Measurements from ENCODE around the gene ZCCHC24. TPM values are rescaled to one million over a fixed set of nuclear protein-coding genes. Genes with fewer than 3 reads are reported as not detected.

ZCCHC24 gene
- total RNA-seq, 1 experiment from 2014 or later, result 9.2 TPM

DNA sequence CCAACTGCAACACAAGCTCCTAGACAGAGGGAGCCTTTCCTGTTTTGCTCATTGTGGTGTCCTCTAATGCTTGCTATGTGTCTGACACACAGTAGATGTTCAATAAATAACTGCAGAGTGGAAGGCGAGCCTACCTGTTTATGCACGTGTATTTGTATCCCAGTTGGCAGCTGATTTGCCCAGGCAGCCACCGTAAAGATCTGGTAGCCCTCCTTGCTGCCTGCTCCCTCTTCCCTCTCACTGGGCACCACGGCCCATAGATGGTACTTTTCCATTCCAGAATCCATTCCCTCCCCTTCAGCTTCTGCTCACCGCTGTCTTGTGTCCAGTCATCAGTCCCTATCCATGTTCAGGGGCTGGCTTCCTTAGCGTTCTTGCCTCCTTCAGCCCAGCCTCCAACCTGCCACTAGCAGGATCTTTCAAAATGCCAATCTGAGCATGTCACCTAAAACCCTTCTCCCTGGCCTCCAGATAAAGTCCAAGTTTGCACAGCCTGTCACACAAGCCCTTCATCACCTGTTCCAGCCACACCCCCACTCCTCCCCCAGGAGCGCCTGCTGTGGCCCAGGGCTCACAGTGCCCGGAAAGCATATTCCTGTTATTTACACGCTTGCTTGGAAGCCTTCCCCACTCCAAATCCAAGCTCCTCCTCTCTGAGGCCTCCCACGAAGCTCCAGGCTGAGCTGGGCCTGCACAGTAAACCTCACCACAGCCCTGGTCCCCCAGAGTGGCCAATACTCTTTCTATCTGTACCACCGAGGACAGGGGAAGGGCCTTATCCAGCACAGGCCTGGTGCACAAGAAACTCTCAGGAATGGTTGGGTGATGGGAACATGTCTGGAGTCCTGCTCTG is 21.0 kb downstream of the ZCCHC24 start:
- H3K9me3 ChIP-seq (replicated peaks), result no peaks in the 10 kb centered on the region
- H3K4me3 ChIP-seq, result no peak overlapping the region
- peaks cover 19% of the 10 kb centered on the region for H3K36me3 ChIP-seq
- peaks cover 40% of the 10 kb centered on the region for H3K4me1 ChIP-seq (replicated peaks)
- no peak overlapping the region for H3K27ac ChIP-seq
- H3K27me3 ChIP-seq (replicated peaks), result no peaks in the 10 kb centered on the region
- peak; percentile 68 to 77 for DNase-seq (ENCODE audit: low read depth in 1 of 2, low spot score in 2 of 2)

DNA sequence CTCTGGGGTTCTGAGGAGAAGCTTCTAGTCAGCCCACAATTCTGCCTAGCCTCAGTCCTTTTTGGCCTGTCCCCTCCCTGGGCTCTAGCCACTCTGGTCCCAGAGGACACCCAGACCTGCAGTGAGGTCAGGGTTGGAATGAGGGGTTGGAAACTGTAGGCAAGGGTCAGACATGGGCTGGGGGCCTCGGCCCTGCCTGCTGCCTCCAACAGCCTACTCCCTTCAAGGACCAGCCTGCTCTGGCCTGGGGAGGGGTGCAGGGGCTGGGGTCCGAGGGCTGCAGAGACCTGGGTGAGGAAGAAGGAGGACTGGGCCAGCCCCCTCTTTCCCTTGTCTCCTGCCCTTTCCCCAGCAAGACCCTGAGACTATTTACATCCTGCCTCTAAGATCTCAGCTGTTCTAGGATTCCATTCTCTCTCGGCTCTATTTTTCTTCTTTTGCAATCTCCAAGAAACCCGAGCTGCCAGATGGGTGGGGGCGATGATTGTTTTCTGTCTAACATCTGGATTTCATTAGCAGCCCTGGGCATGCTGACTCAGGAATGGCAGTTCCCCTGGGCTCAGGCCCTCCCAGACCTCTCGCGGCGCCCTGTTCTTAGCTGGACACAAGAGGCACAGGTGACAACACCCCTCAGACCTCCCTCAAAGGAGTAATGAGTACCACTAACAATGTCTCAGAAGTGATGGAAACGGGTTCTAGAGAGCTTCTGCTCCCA is 23.1 kb downstream of the ZCCHC24 start:
- peaks cover 40% of the 10 kb centered on the region for H3K4me1 ChIP-seq (replicated peaks)
- H3K4me3 ChIP-seq, result no peak overlapping the region

DNA sequence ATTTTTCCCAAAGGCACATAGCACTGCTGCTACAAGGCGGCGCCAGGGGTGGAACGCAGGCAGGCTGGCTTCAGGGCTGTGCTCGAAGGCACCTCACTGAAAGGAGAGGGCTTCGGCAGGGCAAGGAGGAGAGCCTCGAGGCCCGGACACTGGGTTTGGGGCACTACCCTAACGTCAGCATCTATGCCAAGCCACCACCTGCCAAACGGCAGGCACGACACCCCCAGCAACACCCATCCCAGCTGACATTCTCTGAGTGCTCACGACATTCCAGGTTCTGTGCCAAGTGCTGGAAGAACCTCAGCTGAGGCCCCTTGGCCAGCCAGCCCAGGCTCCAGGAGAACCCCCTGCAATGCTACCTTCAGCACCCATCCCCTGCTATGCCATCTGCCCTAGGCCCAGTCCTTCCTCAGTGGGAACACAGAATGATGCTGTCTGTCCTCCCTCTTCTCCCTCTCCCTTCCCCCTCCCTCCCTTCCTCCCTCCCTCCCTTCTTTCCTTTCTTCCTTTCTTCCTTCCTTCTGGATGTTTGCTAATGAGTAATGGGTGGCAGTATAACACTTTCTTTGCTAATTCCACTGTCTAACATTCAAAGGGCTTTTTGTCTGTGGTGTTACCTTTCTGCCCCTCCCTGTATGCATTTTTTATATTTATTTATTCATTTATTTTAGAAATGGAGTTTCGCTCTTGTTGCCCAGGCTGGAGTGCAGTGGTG is 24.3 kb downstream of the ZCCHC24 start:
- Histone ChIP-seq H3K9me3 (replicated peaks) (no peaks in the 10 kb centered on the region), H3K4me1 (replicated peaks) (peaks cover 40% of the 10 kb centered on the region), H3K4me3 (no peak overlapping the region), H3K36me3 (peaks cover 45% of the 10 kb centered on the region), H3K27ac (no peak overlapping the region), H3K27me3 (replicated peaks) (no peaks in the 10 kb centered on the region)
- DNase-seq (ENCODE audit: low read depth in 1 of 2, low spot score in 2 of 2), result no peak

More for the DNA sequence above, 23.1 kb downstream of the ZCCHC24 start:
- H3K9me3 ChIP-seq (replicated peaks), result no peaks in the 10 kb centered on the region
- H3K27me3 ChIP-seq (replicated peaks), result no peaks in the 10 kb centered on the region
- peaks cover 33% of the 10 kb centered on the region for H3K36me3 ChIP-seq
- peak overlapping the region; percentile 50 for H3K27ac ChIP-seq
- DNase-seq (ENCODE audit: low read depth in 1 of 2, low spot score in 2 of 2), result peak; percentile 88 to 90

DNA sequence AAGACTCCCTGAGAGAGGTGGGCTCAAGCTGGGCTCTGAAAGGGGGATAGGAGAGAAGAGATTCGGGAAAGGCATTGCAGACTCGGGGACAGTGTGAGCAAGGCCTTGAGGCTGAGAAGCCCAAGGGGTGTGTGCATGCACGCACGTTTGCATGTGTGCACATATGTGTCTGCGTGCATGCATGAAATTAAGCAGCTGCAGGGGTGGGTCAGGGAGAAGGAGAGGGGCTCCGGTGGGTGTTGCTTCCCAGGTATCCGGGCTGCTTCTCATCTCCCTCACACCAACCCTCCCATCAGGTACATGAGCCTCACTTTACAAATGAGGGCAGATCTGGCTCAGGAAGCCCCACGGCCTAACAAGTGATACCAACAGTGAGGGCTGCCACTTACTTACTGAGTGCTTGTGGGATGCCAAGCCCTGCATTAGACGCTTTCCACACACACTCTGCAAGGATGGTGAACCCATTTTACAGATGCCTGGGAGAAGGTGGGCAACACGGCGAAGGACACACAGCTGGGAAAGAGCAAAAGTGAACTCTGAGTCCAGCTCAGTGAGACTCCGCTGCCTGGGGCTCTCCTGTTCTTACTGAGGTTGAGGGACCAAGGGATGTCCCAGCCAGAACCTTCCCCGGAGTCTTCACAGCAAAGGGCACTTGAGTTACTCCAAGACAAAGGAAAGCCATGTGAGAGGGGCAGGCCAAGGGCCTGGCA is 26.4 kb downstream of the ZCCHC24 start:
- H3K36me3 ChIP-seq, result peaks cover 44% of the 10 kb centered on the region
- H3K27ac ChIP-seq, result no peak overlapping the region
- H3K27me3 ChIP-seq (replicated peaks), result no peaks in the 10 kb centered on the region
- H3K4me3 ChIP-seq, result no peak overlapping the region
- no peak for DNase-seq (ENCODE audit: low read depth in 1 of 2, low spot score in 2 of 2)
- peaks cover 26% of the 10 kb centered on the region for H3K4me1 ChIP-seq (replicated peaks)
- no peaks in the 10 kb centered on the region for H3K9me3 ChIP-seq (replicated peaks)

DNA sequence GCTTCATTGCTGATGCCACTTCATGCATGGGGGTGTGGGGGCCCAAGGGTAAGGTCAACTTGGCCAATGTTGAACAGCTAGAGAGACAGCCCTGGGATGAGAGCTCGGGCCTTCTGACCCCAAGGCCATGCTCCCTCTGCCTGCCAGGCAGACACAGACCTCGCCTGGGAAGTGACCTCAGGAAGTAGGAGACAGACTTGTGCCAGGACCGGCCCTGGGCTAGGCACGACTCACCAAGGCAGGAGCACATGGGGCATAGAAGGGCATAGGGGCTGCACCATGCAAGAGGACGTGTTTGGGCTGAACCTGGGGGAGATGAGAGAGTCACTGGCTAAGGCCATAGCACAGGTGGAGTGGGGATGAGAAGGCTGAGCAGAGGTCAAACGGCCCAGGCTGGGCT is 27.1 kb downstream of the ZCCHC24 start:
- no peak overlapping the region for H3K27ac ChIP-seq
- H3K36me3 ChIP-seq, result peaks cover 49% of the 10 kb centered on the region
- no peaks in the 10 kb centered on the region for H3K27me3 ChIP-seq (replicated peaks)
- no peak for DNase-seq (ENCODE audit: low read depth in 1 of 2, low spot score in 2 of 2)
- H3K4me1 ChIP-seq (replicated peaks), result peaks cover 32% of the 10 kb centered on the region
- no peaks in the 10 kb centered on the region for H3K9me3 ChIP-seq (replicated peaks)
- H3K4me3 ChIP-seq, result no peak overlapping the region

DNA sequence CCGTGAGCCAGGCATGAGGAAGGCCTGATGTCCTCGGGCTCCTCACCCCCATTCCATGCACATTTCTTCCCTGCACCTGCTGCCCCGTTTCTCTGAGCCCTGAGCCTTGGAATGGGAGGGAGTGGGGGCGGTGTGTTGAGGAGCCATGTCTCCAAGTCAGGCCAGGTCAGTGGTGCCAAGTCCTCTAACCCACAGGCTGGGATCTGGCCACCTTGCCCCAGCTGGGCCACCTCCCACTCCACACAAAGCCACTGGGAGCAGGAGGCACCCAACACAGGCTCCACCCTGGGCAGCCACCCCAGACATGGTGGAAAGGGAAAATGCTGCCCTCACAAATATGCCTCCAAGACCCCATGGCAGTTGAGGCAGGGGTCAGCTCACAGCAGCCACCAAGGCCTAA is 27.7 kb downstream of the ZCCHC24 start:
- DNase-seq (ENCODE audit: low read depth in 1 of 2, low spot score in 2 of 2), result no peak
- Histone ChIP-seq H3K4me1 (replicated peaks) (peaks cover 33% of the 10 kb centered on the region), H3K4me3 (no peak overlapping the region), H3K27ac (no peak overlapping the region), H3K36me3 (peaks cover 49% of the 10 kb centered on the region), H3K27me3 (replicated peaks) (no peaks in the 10 kb centered on the region), H3K9me3 (replicated peaks) (no peaks in the 10 kb centered on the region)

DNA sequence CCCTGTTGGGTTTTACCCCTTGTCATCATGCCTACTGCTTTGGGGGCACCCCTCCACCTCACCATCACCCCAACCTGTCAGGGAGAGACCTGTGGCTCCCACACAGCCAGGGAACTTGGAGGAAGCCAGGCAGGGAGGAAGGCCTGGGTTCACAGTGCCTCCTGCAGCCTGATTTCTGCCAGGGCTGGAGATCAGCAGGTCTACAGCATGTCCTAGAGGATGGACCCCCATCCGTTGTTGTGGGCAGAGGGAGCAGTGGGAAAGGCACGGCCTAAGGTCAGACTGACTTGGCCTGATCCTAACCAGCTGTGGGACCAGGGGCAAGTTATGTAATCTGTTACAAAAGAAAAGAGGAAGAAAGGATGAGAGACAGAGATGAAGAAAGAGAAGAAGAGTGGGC is 28.2 kb downstream of the ZCCHC24 start:
- Histone ChIP-seq H3K4me3 (no peak overlapping the region), H3K9me3 (replicated peaks) (no peaks in the 10 kb centered on the region), H3K4me1 (replicated peaks) (peaks cover 29% of the 10 kb centered on the region), H3K27me3 (replicated peaks) (no peaks in the 10 kb centered on the region), H3K27ac (no peak overlapping the region), H3K36me3 (peaks cover 51% of the 10 kb centered on the region)
- no peak for DNase-seq (ENCODE audit: low read depth in 1 of 2, low spot score in 2 of 2)

DNA sequence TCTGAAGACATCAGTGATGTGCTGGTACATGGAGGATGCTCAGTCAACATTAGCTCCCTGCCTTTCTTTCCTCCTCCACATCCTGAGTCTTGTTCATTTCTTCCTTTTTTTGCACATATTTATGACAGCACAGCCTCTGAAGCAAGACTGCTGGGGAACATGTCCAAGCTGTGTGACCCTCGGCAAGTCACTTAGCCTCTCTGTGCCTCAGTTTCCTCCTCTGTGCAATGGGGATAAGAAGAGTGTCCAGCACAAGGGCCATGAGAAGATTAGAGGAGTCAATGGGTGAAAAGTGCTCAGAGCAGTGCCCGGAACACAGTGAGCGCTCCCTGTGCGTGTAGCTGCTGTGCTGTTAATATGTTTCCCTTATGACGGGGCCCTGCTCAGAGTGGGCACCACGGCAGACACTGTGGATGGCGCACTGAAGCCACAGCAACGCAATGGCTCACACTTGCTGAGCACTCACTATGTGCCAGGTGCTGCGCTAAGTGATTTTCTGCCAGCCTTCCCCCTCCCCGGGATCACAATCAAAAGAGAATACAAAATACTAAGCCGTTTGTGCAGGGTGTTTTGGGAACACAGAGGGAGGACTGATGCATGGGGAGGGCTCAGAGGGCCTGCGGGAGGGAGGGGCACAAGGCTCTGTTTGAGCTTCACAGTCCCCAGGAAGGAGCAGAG is 28.7 kb downstream of the ZCCHC24 start:
- DNase-seq (ENCODE audit: low read depth in 1 of 2, low spot score in 2 of 2), result no peak
- no peak overlapping the region for H3K4me3 ChIP-seq
- H3K4me1 ChIP-seq (replicated peaks), result peaks cover 23% of the 10 kb centered on the region
- no peak overlapping the region for H3K27ac ChIP-seq
- no peaks in the 10 kb centered on the region for H3K27me3 ChIP-seq (replicated peaks)
- no peaks in the 10 kb centered on the region for H3K9me3 ChIP-seq (replicated peaks)
- H3K36me3 ChIP-seq, result peaks cover 52% of the 10 kb centered on the region

DNA sequence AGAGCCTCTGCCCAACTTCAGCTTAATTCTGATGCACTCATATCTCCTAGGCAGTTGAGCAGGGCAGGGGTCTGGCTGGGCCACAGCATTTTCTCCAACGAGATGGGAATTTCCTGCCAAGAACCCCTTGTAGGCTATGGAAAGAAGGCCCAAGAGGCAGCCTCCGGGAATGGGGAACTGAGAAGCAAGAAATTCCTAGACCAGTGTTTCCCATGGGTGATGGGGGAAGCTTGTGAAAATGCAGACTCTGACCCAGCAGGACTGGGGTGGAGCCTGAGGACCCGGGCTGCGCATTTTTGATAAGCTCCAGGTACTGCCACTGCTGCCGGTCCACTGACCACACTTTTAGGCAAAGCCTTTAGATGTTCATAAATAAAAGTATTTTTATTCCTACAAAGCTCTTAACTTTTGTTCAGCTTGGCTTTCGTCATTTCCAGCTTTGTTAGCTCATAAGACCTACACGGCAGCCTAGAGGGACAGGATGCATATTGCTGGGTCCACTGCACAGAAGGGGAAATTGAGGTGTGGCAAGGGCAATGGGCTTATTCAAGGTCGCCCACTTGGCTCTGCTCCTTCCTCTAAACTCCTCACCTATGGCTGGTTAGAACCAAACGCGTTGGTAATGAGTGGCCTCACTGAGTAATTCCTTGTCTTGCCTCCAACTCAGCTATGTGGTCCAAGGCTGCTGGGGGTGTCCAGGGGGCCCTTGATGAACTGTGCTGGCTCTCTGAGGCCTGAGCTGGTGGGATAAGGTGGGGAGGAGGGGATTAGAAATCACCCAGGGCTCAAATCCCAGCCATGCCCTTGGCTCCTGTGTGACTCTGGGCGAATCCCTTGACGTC is 29.5 kb downstream of the ZCCHC24 start:
- H3K4me3 ChIP-seq, result no peak overlapping the region
- no peak overlapping the region for H3K27ac ChIP-seq
- H3K4me1 ChIP-seq (replicated peaks), result peaks cover 15% of the 10 kb centered on the region
- DNase-seq (ENCODE audit: low read depth in 1 of 2, low spot score in 2 of 2), result no peak
- H3K36me3 ChIP-seq, result peaks cover 51% of the 10 kb centered on the region
- H3K27me3 ChIP-seq (replicated peaks), result no peaks in the 10 kb centered on the region
- H3K9me3 ChIP-seq (replicated peaks), result no peaks in the 10 kb centered on the region

DNA sequence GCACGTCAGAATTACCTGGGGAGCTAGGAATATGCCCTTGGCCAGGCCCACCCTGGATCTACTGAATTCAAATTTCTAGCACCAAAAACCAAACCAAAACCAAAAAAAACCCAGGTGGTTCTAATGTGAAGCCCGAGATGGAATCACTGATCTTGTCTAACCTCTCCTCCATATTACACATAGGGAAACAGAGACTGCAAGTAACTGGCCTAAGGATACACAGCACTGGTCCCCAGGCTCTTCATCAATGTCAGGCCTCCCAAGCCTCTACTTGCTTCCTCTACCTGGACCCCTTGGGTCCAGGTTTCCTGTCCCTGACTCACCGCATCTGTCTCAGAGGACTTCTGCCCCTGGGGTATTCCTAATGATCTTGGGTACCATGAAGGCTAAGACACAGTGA is 30.7 kb downstream of the ZCCHC24 start:
- no peak overlapping the region for H3K4me3 ChIP-seq
- peaks cover 51% of the 10 kb centered on the region for H3K36me3 ChIP-seq
- H3K27me3 ChIP-seq (replicated peaks), result no peaks in the 10 kb centered on the region
- DNase-seq (ENCODE audit: low read depth in 1 of 2, low spot score in 2 of 2), result no peak
- peaks cover 14% of the 10 kb centered on the region for H3K4me1 ChIP-seq (replicated peaks)
- H3K9me3 ChIP-seq (replicated peaks), result no peaks in the 10 kb centered on the region
- H3K27ac ChIP-seq, result no peak overlapping the region

DNA sequence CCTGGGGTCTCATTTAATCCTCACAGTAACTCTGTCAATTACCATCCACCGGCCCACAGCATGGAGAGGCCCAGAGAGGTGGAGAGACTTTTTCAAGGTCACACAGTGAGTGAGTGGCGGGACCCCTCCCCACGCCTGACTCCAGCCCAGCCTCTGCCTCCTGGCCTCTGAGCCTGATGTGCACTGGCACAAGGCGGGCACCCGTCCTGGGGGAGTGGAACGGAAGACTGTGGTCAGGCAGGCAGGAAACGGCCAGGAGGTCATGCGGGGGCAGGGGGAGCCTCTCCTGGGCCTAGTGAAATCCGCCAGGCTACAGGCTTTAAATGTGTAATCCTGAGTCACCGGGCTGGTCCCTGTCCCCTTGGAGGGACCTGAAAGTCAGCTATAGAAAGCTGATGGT is 32.2 kb downstream of the ZCCHC24 start:
- Histone ChIP-seq H3K4me1 (replicated peaks) (peaks cover 19% of the 10 kb centered on the region), H3K36me3 (peaks cover 38% of the 10 kb centered on the region)

DNA sequence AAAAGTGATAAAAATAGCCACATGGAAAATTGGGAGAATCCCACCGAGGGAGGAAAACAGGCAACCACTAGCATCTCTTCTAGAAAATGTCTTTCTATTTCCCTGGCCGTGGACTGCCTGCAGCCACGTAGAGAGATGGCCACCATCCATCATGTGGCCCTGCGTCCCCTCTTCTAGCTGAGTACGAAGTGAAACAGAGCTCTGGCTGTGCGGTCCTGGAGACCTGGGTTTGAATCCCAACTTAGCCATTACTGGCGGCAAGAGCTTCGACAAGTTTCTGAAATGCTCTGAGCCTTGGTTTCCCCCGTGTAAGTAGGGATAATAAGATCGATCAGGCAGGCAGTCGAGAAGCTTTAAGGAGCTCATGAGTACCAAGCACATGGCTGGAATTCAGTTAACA is 32.9 kb downstream of the ZCCHC24 start:
- Histone ChIP-seq H3K27me3 (replicated peaks) (no peaks in the 10 kb centered on the region), H3K27ac (no peak overlapping the region), H3K36me3 (peaks cover 34% of the 10 kb centered on the region), H3K4me1 (replicated peaks) (peaks cover 26% of the 10 kb centered on the region), H3K9me3 (replicated peaks) (no peaks in the 10 kb centered on the region), H3K4me3 (no peak overlapping the region)
- DNase-seq (ENCODE audit: low read depth in 1 of 2, low spot score in 2 of 2), result no peak

More for the DNA sequence above, 32.2 kb downstream of the ZCCHC24 start:
- DNase-seq (ENCODE audit: low read depth in 1 of 2, low spot score in 2 of 2), result peak; percentile 37 to 79
- Histone ChIP-seq H3K27me3 (replicated peaks) (no peaks in the 10 kb centered on the region), H3K27ac (peak overlapping the region; percentile 15), H3K9me3 (replicated peaks) (no peaks in the 10 kb centered on the region), H3K4me3 (no peak overlapping the region)

All from SJSA1 (cell line).